Femur (tissue), 1 donor: ENCODE measurements around the gene EFTUD2.
"Not testable (repeated sequence)": the region's sequence is repeated elsewhere in the genome, so short reads cannot be mapped to it uniquely, and the experiment has no call there.

Experiments used
- DNase-seq: peaks from one replicate; pipeline ENCODE4 v3.0.0-alpha.2; 2017

EFTUD2 gene

DNA sequence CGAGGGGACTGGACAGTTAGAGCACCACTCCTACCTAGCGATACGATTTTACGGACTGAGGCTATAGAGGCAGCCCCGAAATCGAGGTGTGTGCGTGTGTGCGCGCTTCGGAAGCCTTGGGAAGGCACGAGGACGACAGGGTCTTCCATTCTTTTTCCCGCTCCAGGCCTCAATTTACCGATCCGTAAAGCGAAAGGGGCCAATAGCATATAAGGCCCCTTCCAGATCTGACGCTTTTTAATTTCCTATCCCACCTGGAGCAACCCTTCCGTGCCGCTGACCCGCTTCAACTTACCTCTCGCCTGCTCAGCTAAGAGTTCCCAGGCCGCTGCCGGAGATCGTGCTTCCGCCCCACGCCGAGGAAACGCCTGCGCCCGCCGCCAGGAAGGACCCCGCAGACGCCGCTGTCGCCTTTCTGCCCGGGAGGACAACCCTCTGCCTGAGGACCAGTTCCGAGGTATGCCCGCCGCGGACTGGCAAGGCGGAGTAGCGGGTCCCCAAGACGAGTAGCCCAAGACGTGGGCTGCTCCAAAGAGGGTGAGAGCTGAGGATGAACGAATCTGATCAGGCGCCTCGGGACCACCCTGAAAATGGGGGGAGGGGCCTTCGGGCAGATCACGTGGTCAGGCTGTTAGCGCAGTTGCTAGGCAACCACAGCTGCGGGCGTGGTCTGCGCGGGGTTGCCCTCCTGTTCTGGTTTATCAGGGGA, at the start of gene EFTUD2:
EFTUD2 (minus strand) TSS at position 372 of the 709 bp plus-strand sequence. CDS start 4,924 bp downstream, outside the sequence.
- peak; percentile 95 for DNase-seq

DNA sequence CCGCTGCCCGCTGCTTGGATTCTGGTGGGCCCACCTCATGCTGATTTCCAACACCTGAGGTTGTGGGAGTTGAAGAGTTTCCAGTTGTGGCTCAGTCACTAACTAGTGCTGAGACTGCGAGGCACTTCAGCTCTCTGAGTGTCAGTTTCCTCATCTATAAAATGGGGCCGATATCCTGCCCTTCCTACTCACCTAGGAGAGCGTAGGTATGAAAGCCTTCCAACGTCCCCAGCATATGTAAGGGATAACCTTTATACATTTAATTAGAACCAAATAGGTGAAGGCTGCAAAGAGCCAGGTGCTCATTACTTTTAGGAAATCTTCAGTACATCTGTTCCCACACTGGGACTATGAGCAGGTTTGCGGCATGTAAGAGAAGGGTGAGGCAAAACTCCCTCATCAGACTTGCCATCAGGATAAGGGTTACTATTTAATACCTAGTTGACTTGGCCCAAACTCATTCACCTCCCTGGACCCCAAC, 49.1 kb upstream of the EFTUD2 start:
- no peak for DNase-seq

DNA sequence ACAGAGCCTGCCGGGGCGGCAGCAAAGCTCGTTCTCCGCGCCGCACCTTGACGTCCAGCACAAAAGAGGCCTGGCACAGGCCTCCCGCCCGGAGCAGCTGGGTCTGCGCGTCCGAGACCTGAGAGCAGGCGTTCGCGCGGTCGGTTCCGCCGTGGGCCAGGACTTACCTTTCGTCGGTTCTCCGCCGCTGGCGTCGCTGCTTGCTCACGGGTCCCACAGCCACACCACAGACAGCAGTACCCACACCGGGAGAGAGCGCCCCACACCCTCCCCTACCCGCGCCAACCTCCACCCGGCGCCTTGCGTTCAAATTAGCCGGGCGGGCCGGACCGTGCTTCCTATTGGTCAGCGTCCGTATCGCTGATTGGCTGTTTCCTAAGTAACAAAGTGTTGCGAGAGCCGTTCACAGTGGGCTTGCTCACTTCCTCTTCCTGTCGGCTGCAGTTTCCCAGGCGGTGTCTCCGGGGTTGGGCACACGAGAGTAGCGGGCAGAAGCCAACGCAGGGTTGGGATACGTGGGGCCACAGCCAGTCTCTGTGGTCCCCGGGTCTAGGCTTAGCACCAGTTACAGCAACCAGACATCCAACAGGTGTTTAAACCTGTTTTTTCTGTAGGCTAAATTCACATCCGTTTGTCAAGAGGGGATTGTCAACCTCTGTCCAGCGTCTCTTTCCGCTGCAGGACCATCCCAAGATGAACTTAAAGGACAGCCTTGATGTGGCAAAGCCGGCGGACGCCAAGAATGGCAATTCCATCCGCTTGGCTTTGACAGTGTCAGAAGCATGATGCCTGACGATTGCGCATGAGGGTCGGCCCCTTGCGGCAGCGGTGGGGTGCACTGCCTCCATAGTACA, 48.4 kb upstream of the EFTUD2 start, which contains the start of gene KIF18B:
KIF18B (minus strand) TSS at position 313 of the 854 bp plus-strand sequence. CDS start 11,429 bp downstream, outside the sequence.
- DNase-seq: peak; percentile 94

DNA sequence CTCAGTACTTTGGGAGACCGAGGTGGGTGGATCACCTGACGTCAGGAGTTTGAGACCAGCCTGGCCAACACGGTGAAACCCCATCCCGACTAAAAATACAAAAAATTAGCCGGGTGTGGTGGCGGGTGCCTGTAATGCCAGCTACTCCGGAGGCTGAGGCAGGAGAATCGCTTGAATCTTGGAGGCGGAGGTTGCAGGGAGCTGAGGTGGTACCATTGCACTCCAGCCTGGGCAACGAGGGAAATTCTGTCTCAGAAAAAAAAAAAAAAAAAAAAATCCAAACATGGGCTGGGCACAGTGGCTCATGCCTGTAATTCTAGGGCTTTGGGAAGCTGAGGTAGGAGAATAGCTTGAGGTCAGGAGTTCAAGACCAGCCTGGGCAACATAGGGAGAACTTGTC, 46.4 kb upstream of the EFTUD2 start:
- DNase-seq: not testable (repeated sequence)

DNA sequence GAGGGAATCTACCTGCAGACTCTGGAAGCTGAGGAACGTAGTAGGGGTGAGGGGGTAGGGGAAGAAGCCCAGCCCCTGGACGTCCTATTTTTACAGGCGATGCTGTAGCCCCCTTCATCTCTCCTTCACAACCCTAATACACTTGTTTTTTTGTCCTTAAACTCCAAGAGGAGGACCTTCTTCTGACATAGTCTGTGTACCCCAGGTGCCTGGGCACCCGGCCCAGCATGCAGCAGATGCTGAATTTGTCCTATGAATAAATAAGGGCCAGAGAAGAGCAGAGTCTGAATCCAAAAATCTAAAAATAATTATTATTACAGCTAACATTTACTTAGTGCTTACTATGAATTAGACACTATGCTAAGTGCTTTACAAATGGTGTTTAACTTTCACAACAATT, 43.2 kb upstream of the EFTUD2 start:
- DNase-seq: no peak

DNA sequence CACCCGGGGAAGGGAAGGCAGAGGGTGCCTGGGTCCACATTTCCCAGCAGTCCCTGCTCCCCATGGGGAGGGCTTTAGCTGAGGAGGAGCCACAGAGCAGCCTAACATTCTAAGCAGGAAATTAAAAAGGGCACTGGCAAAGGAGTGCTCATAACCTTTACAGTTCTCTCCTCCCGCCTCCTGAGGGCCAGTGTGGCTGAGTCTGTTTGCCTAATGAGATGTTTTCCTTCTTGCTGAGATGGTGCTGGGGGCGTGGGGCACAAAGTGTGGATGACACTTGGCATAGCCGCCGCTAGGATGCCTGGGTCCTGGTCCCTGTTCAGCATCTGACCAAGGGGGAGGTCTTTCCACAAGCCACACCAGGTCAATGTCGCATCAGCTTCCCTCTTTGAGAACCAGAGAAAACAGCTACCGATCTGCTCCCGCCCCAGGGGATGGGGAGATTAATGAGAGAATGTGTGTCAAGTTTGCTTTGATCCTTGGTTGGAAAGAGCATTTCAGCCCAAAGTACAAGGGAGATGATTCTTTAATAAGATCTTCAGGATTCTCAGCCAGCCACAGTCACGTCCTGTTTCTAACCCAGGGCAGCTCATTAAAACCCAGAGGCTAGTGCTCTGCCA, 42.6 kb upstream of the EFTUD2 start:
- no peak for DNase-seq

DNA sequence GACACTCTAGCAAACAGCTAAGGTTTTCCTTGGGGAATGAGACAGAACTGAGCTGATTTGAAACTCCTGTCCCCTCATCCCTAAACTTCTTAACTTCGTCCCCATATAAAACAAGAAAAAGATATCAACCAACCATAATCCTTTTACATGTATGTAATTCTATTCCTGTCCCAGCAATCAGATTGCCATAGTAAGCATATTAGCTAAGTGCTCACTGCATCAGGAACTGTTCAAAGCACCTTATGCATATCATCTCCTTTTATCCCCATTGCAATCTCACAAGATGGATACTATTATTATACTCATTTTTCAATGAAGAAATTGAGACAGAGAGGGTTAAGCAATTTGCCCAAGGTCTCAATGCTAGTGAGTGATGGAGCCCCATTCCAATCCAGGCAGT, 41.5 kb upstream of the EFTUD2 start:
- DNase-seq: no peak

DNA sequence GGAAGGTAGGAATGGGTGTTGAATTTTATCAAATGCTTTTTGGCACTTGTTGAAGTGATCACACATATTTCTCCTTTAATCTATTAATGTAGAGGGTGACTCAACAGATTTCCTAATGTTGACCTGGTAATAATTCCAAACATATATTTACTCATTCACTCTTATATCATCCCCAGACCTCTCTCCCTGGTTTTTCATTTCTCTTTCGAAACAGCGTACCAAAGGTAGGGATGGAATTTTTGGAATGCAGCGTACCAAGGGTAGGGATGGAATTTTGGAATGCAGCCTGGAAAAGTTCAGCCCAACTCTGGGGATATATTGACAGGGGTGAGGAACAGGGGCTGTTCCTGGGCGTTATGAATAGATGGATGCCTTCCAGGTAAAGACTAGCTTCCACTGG, 41.1 kb upstream of the EFTUD2 start:
- no peak for DNase-seq

DNA sequence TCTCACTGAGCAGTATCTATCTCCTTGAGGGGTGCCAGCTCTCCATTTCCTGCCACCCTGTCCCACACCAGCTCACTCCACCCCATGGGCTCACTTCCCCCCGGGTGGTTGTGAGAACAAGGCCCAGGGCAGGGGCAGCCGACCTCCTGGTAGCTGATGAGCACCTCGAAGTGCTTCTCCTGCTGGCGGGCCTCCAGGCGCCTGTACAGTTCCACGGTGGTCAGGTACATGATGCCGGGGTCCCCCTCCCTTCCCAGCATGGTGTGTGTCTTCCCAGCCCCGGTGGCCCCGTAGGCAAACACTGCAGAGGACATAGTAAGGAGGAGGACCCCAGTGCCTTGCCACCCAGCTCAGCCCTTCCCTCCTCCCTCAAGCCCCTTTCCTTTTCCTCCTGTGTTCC, 35.9 kb upstream of the EFTUD2 start:
- DNase-seq: no peak

DNA sequence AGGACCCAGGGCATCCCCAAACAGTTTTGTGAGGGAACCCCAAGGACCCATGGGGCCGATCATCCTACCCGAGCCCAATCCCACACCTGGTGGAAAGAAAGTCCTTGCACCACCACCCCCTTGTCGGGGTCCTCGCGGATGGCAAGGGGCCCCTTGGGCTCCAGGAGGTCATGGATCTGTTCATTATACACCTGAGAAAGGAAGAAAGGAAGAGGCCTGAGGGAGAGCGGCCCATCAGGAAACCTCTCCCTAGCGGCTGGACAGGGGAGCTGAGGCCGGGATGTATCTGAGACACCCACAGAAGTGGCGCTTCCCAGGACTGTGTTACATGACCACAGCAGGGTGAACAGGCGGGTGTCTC, 35.5 kb upstream of the EFTUD2 start:
- no peak for DNase-seq

DNA sequence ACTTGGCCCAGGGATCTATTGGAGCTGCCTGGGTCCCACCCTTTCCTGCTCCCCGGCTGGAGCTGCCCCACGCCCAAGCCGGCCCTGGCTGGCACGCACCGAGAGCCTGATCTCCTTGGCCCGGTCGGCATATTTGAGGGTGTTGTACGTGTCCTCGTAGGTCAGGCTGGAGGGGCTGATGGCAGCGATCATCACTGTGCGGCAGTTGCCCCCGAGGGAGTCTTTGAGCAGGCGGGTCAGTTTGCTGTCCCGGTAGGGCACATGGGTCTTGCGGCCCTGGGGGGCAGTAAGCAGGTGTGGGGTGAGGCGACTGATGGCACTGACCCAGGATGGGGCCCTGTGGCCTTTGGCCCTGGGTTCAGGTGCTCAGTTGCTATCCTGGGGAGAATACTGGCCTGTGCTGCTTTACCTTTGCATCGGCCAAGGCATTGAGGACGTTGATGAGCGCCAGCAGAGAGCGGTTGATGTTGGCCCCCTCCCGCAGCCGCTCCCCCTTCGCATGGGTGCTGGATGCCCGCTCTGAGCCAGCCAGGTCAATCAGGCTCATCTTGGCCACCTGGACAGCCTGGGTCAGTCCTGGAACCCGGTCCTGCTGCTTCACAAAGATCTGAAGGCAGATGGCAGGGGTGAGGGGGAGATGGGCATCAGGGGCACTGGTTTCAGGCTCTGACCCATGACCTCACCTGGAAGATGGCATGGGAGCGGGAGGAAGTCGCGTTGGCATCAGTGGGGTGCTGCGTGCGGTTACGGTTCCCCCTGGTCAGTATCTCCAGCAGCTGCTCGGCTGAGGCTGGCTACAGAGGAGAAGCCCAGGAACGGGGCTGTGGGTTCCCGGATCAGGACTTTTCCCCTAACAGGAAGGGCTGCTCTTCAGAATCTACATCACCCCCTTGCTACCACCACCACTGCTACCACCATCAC, 34.8 kb upstream of the EFTUD2 start:
- no peak for DNase-seq

DNA sequence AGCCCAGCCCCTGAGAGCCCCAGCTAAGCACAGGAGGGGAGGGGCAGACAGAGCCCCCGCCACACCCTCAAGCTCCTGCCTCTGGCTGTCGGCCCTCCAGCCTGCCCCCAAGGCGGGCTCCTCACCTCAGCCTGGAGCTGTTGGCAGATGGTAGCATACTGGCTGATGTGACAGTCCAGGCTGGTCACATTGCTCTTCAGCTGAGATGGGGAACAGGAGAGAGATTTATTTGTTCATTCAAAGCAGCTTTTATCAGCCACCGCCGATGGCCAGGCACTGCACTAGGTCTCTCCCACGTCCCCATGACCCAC, 33.5 kb upstream of the EFTUD2 start:
- no peak for DNase-seq

DNA sequence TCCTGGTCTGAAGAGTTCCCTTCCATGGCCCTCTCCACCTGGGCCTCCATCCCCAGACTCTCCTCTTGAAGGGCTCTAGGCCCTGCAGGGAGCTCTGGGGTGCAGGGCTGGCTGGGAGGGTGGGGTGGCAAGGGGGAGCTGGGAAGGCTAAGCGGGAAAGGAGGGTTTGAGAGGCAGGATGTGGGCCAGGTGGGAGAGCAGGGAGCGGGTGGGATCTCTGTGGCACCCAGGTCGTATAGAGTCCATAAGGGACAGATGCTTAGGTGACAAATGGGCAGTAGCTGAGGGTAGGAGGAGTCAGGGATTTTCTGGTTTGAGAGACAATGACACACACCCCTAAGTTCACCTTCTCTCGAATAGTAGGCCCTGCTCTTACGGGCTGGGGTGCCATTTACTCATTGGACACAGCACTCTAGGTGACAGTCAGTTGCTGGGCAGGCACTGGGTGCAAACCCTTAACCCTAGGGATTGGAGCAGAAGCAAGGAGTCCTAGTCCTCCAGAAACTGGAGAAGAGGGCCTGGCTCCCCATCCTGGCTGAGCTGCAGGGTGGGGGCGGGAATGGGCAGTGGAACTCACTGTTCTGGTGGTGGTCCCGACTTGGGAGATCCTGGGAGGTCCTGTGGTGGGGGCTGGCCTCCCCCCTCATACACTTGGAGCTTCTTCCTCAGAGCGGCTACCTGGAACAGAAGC, 33.0 kb upstream of the EFTUD2 start:
- DNase-seq: no peak

DNA sequence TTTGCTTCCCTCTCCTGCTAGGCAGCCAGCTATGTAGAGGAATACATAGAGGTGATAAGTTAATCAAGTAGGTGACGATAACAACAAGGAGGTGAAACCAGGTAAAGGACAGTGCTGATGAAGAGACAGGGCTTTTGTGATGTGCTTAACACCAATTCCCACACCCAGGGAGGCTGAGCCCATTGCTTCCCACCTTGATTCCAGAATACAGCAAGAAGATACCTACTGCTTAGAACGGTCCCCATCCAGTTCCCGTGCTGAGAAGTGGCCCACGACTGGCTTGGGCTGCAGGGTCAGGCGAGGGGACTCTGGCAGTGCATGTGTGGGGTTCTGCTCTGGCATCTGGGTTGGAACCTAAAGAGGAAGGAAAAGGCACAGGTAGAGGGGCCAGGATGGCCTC, 32.1 kb upstream of the EFTUD2 start:
- DNase-seq: no peak

DNA sequence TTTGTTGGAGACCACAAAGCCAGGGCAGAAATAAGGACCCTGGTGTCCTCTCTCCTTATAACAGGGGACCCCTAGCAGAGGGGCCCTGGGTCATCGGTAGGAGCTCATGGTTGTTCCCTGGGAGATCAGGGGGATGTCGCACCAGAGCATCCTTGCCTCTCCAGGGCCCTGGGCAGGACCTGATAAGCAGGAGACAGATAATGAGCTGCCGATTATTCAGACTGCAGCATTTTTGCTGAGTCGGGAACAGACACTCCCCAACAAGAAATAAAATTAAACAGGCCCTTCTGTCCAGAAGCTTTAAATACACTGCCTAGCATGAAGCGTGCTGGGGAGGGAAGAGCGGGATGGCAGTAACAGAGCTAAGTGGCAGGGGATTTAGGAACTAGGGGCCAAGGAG, 31.4 kb upstream of the EFTUD2 start:
- no peak for DNase-seq

DNA sequence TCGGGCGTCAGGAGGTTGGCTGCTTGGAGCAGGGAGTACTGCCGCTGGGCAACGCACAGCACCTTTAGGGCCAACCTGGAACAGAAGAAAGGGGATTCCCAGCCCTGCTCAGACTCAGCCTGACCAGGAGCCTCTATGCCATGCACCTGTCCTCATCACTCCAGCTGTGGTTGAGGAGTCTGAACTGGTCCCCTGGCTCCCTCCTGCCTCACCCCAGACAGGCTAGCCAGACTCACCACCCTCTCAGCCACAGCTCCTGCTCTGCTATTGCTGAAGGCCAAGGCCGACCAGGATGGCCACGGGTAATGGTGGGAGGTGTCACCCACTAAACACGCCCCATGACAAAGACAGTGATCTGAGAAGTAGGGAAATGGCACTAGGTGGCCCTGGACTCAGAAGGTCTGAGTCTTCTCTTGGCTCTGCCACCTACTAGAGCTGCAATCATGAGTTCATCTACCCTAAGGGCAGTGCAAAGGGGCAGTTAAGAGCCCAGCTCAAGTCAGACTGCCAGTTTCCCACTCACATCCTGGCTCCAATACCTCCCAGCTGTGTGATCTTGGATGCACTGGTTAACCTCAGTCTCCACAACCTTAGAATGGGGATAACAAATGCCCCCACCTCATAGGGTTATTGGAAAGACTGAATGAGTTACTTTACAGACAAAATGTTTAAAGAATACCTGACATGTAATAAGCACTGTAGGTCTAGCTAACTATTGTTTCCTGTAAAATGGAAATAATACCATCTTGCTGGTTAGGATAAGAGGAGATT, 29.9 kb upstream of the EFTUD2 start:
- DNase-seq: no peak

DNA sequence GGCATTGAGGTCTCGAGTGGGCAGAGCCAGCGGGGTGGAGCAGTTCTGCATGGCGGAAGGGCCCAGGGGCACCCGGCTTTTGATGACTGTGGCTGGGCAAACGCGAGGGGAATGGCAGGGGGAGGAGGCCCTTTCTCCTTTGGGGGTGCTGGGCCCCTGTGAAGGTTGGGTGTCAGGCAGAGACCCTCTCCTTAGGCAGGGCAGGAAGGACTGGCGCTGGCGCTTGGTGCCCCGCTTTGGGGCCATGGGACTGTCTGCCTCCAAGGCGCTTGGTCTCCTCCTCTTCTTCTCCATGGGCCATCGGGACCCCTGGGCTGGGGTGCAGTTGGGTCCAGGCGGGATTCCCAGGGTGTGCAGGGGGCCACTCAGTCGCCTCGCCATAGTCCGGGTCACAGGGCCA, 28.9 kb upstream of the EFTUD2 start:
- no peak for DNase-seq

DNA sequence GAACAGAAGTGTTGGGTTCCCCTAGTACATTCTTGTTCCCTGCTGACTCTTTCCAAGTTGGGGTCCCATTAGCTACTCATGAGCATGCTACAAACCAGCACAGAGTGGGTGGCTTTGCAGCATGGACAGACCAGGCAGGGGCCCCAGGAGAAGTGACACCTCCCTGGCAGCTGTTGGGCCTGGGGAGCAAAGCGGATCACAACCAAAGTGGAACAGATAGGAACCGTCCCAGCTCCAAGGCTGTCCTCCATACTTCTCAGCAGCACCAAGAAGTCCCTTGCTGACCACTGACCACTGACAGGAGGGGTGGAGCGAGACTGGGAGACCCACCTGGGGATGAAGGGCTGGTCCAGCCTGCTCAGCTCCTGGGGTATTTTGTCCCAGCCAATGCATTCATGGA, 28.5 kb upstream of the EFTUD2 start:
- no peak for DNase-seq

DNA sequence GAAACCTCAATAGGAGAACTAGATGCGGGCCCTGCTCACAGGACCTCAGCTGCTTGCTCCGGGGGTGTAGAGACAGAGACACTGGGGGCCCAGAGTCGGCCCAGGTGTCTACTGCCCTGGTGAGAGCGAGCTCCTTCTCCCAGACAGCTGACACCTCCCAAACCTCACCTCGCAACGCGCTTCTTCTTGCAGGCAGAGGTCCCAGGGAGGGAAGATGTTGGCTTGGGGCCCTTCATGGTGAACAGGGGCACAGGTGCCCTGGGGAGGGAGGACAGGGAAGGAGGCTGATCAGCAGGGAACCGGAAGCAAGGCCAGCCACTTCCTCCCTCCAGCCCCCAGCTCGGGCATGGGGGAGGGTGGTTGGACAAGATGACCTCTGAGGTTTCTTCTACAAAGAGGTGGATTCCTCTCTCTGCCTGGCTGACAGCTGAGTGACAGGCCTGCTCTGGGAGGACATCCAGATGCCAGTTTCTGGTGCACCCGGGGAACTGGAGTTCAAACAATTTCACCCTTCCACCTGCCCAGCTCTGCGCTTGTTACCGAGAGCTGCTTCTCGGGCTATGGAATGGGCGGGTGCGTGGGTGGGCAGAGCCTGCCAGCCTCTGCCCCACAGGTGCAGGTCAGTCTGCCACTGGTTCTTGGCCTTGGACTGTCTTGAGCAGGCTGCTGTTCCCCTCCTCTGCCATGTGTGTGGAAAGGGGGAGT, 27.7 kb upstream of the EFTUD2 start:
- DNase-seq: no peak
